ENCODE results near the gene GNAT2. TPM values are rescaled to one million over a fixed set of nuclear protein-coding genes. Genes with fewer than 3 reads are reported as not detected.

GNAT2 gene
- total RNA-seq, 1 donor from 2014 or later: 0.25 TPM

DNA sequence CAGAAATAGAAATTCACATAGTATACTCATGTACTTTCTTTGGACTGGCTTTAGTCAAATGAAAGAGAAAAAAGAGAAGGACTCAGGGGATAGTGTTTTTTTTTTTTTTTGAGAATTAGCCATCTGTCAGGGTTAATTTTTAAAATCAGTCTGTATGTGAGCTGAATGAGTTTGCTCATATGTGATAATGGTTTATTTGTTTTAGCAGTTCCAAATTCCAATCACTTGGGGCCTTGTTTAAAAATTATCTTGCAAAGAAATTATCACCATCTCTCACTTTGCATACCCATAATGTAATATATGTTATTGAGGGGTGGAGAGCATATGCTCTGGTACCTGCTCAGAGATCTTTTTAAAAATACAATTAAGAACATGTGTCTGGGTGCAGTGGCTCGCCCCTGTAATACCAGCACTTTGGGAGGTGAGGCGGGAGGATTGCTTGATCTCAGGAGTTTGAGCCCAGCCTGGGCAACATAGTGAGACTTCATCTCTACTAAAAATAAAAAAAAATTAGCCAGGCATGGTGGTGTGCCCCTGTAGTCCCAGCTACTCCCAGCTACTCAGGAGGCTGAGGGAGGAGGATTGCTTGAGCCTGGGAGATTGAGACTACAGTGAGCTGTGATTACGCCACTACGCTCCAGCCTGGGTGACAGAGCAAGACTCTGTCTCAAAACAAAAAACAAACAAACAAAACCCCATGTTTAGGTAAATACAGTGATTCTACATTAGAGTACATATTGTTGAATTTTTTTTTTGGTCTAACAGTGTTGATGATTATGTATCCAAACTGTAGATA is 51.3 kb downstream of the GNAT2 start:
- ATAC-seq (peak; percentile 67), DNase-seq (ENCODE audit: low spot score) (no peak)

GRCh38 chr1:109566982-109567381 is 52.4 kb downstream of the GNAT2 start:
- ATAC-seq (no peak), DNase-seq (ENCODE audit: low spot score) (no peak)

GRCh38 chr1:109565241-109565640 is 54.2 kb downstream of the GNAT2 start:
- ATAC-seq: no peak
- DNase-seq (ENCODE audit: low spot score): no peak

DNA sequence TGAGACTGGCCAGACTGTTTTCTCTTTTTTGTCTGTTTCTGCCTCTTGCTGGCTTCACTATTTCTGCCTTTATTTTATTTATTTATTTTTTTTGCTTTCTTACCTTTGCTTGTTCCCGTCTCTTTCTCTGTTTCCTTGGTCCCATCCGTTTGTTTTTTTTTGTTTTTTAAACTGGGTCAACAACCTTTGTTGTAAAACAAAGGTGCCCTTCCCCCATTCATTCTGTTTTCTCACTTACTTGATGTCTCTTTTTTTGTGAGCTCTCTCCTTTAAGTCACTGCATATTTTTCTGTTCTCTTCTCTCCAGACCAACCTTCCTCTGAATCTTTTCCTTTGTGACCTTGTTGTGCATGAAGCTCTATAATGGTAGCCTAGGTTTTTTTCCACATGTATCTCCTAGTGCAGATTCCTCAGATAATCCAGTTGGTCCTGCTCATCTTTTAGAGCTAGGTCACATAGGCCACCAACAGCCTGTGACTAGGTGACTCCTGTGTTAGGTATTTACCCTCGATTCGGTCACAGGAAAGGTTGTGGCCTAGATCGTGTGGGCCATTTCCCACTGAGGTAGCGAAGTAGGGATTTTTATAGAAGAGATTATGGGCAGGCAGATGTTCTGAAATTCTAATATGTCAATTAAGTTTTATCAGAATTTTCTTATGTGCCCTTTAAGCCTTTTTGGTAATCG is 55.1 kb downstream of the GNAT2 start:
- DNase-seq (ENCODE audit: low spot score) (no peak), ATAC-seq (no peak)

GRCh38 chr1:109559995-109560394 is 59.4 kb downstream of the GNAT2 start:
- no peak for DNase-seq (ENCODE audit: low spot score)
- ATAC-seq: no peak

- ATAC-seq (no peak), DNase-seq (ENCODE audit: low spot score) (no peak)
Observed at GRCh38 chr1:109557520-109557919, 61.9 kb downstream of the GNAT2 start.

DNA sequence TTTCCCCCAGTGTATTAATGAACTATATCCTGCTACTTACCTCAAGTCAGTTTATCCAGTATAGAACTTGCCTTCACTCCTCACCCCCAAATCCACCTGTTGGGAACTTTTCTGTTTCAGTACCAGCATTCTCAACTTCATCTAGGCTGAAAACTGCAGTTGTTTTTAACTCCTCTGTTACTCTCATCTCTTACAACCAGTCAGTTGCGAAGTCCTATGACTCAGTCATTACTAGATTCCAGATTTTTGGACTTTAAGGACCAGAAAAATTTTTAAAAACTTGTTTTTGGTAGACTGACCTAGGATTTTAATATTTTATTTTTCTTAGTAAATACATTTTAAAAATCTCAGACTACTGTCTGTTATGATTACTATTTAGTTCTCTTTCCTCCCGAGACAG is 62.9 kb downstream of the GNAT2 start:
- DNase-seq (ENCODE audit: low spot score): no peak
- ATAC-seq: no peak

Other genes with a start within 250 kb of the GNAT2 start
- 3.6 TPM for gene SORT1, start 221.7 kb downstream of the GNAT2 start, total RNA-seq
- 59.2 TPM for gene PSMA5, start 193.2 kb downstream of the GNAT2 start, total RNA-seq
- 9.6 TPM for gene SYPL2, start 153.1 kb downstream of the GNAT2 start, total RNA-seq
- 4.3 TPM for gene ATXN7L2, start 135.7 kb downstream of the GNAT2 start, total RNA-seq
- 3.3 TPM for gene CYB561D1, start 125.5 kb downstream of the GNAT2 start, total RNA-seq
- 3.5 TPM for gene AMIGO1, start 109.9 kb downstream of the GNAT2 start, total RNA-seq
- gene GPR61, start 79.7 kb downstream of the GNAT2 start, total RNA-seq: not detected
- gene GNAI3, start 71.0 kb downstream of the GNAT2 start, total RNA-seq: 2.5 TPM
- 56.1 TPM for gene AMPD2, start 221 bp upstream of the GNAT2 start, total RNA-seq
- gene GSTM4, start 36.5 kb upstream of the GNAT2 start, total RNA-seq: 25.4 TPM
- gene GSTM2, start 48.4 kb upstream of the GNAT2 start, total RNA-seq: 15.1 TPM
- not detected for gene GSTM1, start 68.2 kb upstream of the GNAT2 start, total RNA-seq
- gene GSTM5, start 92.6 kb upstream of the GNAT2 start, total RNA-seq: 0.10 TPM
- 3.0 TPM for gene GSTM3, start 121.4 kb upstream of the GNAT2 start, total RNA-seq
- gene EPS8L3, start 144.3 kb upstream of the GNAT2 start, total RNA-seq: 0.15 TPM